IMR-90 (cell line): ENCODE data around the gene ASIC2. TPM values are rescaled to one million over a fixed set of nuclear protein-coding genes. Genes with fewer than 3 reads are reported as not detected.
A peak's percentile ranks its signal among the peaks of the same experiment; 100 is the strongest.

Source experiments
- ATAC-seq: fragments of 200-7000 bp; cut with Tn5 transposase; 2 replicates; pipeline ENCODE4 v1.9.1; 2020; ENCODE audit warnings: low read depth, mild to moderate bottlenecking, moderate library complexity
- BruUV-seq: library from RNA; stranded (reverse); fragments of 400-500 nt; replicated peaks from 2 replicates; lab custom pipeline; 2021; lab: Mats Ljungman, UMichigan
- CTCF ChIA-PET: fragments of 300-600 bp; formaldehyde crosslinking; extraction: SDS; loops from one replicate; lab custom pipeline; 2021; ENCODE audit warnings: antibody characterized with exemption; lab: Yijun Ruan, JAX
- POLR2A ChIA-PET: fragments of 300-600 bp; sonication (Branson Sonifier 250); formaldehyde crosslinking; loops from one replicate; lab custom pipeline; 2022; ENCODE audit warnings: antibody characterized with exemption; ENCODE audit not compliant: unreplicated experiment; lab: Charles Lee
- DNase-seq: peaks from one replicate; pipeline ENCODE4 v3.0.0; 2013
- H2AFZ ChIP-seq: replicated peaks from 2 replicates; pipeline ENCODE3; 2013; ENCODE audit warnings: low read length, mild to moderate bottlenecking; ENCODE audit not compliant: poor library complexity
- H2AK5ac ChIP-seq: 2 replicates; pipeline ENCODE4 v1.6.1; 2013; ENCODE audit warnings: low read depth, low read length, inconsistent platforms
- H2AK9ac ChIP-seq: replicated peaks from 2 replicates; pipeline ENCODE3; 2013; ENCODE audit warnings: mild to moderate bottlenecking, low read depth, low read length, moderate library complexity; ENCODE audit not compliant: poor library complexity
- H2BK120ac ChIP-seq: 2 replicates; pipeline ENCODE4 v1.6.1; 2013; ENCODE audit warnings: low read depth, low read length, inconsistent platforms
- H2BK15ac ChIP-seq: 3 replicates; pipeline ENCODE4 v1.6.1; 2013; ENCODE audit warnings: low read depth, low read length, inconsistent platforms
- H2BK20ac ChIP-seq: 2 replicates; pipeline ENCODE4 v1.6.1; 2013; ENCODE audit warnings: low read depth, mild to moderate bottlenecking, inconsistent platforms, low read length, moderate library complexity
- H2BK5ac ChIP-seq: 2 replicates; pipeline ENCODE4 v1.6.1; 2013; ENCODE audit warnings: mild to moderate bottlenecking, low read depth, low read length, inconsistent platforms; ENCODE audit not compliant: poor library complexity, severe bottlenecking
- H3K14ac ChIP-seq: replicated peaks from 2 replicates; pipeline ENCODE4 v1.6.1; 2013; ENCODE audit warnings: low read depth, low read length, inconsistent platforms
- H3K18ac ChIP-seq: 2 replicates; pipeline ENCODE4 v1.6.1; 2013; ENCODE audit warnings: low read depth, low read length, control low read depth
- H3K23ac ChIP-seq: 2 replicates; pipeline ENCODE4 v1.6.1; 2013; ENCODE audit warnings: low read depth, low read length, inconsistent platforms
- H3K27ac ChIP-seq: 2 replicates; pipeline ENCODE4 v1.5.1; 2013; ENCODE audit warnings: mild to moderate bottlenecking, control low read depth, low read length; ENCODE audit not compliant: insufficient read depth
- H3K27me3 ChIP-seq: 2 replicates; pipeline ENCODE4 v1.6.1; 2013; ENCODE audit warnings: low read length; ENCODE audit not compliant: control insufficient read depth, insufficient read depth
- H3K36me3 ChIP-seq: 2 replicates; pipeline ENCODE4 v1.6.1; 2013; ENCODE audit warnings: low read length, mixed read lengths; ENCODE audit not compliant: control insufficient read depth, insufficient read depth
- H3K4ac ChIP-seq: 2 replicates; pipeline ENCODE4 v1.6.1; 2013; ENCODE audit warnings: low read depth, low read length, inconsistent platforms
- H3K4me1 ChIP-seq: 2 replicates; pipeline ENCODE4 v1.6.1; 2013; ENCODE audit warnings: low read length, mixed read lengths; ENCODE audit not compliant: control insufficient read depth, insufficient read depth
- H3K4me2 ChIP-seq: 2 replicates; pipeline ENCODE4 v1.6.1; 2013; ENCODE audit warnings: low read depth, mild to moderate bottlenecking, control low read depth, low read length, moderate library complexity
- H3K4me3 ChIP-seq: 2 replicates; pipeline ENCODE4 v1.5.1; 2013; ENCODE audit warnings: low read depth, mild to moderate bottlenecking, control low read depth, low read length, moderate library complexity; ENCODE audit not compliant: insufficient read depth
- H3K56ac ChIP-seq: 2 replicates; pipeline ENCODE4 v1.6.1; 2013; ENCODE audit warnings: low read length, inconsistent platforms; ENCODE audit not compliant: insufficient read depth; ENCODE audit errors: extremely low read depth
- H3K79me1 ChIP-seq, 2 experiments: 2 replicates each; pipeline ENCODE4 v1.6.1; 2013; ENCODE audit warnings: low read length in 2 of 2, inconsistent platforms in 1 of 2, low read depth in 1 of 2
- H3K9ac ChIP-seq: 2 replicates; pipeline ENCODE4 v1.6.1; 2013; ENCODE audit warnings: low read depth, low read length, control low read depth
- H3K9me1 ChIP-seq: 2 replicates; pipeline ENCODE4 v1.6.1; 2013; ENCODE audit warnings: low read length, inconsistent platforms; ENCODE audit not compliant: insufficient read depth
- H3K9me3 ChIP-seq: 2 replicates; pipeline ENCODE4 v1.6.1; 2013; ENCODE audit warnings: low read length; ENCODE audit not compliant: control insufficient read depth, insufficient read depth
- H4K20me1 ChIP-seq: 2 replicates; pipeline ENCODE4 v1.6.1; 2013; ENCODE audit warnings: low read length, inconsistent platforms; ENCODE audit not compliant: insufficient read depth
- H4K5ac ChIP-seq: 2 replicates; pipeline ENCODE4 v1.6.1; 2013; ENCODE audit warnings: mild to moderate bottlenecking, low read depth, low read length, control low read depth
- H4K8ac ChIP-seq, 2 experiments: 2 replicates each; pipeline ENCODE4 v1.6.1; 2013; ENCODE audit warnings: low read depth in 2 of 2, low read length in 2 of 2, control low read depth in 1 of 2, inconsistent platforms in 1 of 2
- H4K91ac ChIP-seq: 2 replicates; pipeline ENCODE4 v1.6.1; 2013; ENCODE audit warnings: low read depth, low read length, inconsistent platforms; ENCODE audit not compliant: insufficient read depth
- BHLHE40 ChIP-seq: fragments of 150-350 bp; IDR thresholded peaks from 2 replicates; pipeline ENCODE4 v1.6.1; 2016; ENCODE audit warnings: mild to moderate bottlenecking, low read depth, low read length
- WGBS, 2 experiments: methylation state at CpG; one replicate each; pipeline versions ENCODE4 v1.1.5 to v1.1.7; 2013; ENCODE audit warnings: missing lambda C conversion rate in 2 of 2; ENCODE audit not compliant: insufficient read length in 1 of 2; ENCODE audit errors: extremely low coverage in 2 of 2; 5-methylcytosine and 5-hydroxymethylcytosine counted together
- dilution Hi-C: fragments of 300-500 bp; cut with HindIII; formaldehyde crosslinking; loops from one replicate; pipeline ENCODE4 v1.14.3; 2018; ENCODE audit warnings: low sequenced_read_pairs; ENCODE audit not compliant: unreplicated experiment
- in situ Hi-C: fragments of 300-500 bp; cut with MboI; formaldehyde crosslinking; loops from 3 replicates; pipeline ENCODE4 v1.14.3; 2019; ENCODE audit warnings: low sequenced_read_pairs, inconsistent platforms, mixed read lengths
- intact Hi-C: fragments of 100-400 bp; cut with micrococcal nuclease; formaldehyde crosslinking; loops from 2 replicates; pipeline ENCODE4 v1.10.0; 2022
- polyA plus RNA-seq, 3 experiments: library from polyadenylated mRNA; depleted of rRNA; stranded (reverse); fragments of >200 nt; gene quantifications; 2 replicates each; pipeline ENCODE4 v1.2.3, GENCODE V29; 2012; ENCODE audit warnings: low replicate concordance in 1 of 3
- total RNA-seq: library from RNA; depleted of rRNA; stranded (reverse); fragments of >200 nt; gene quantifications from 2 replicates; pipeline ENCODE4 v1.2.3, GENCODE V29; 2012

ASIC2 gene
- total and polyA plus RNA-seq, 2 of the 4 experiments (the other 2 are of a cell fraction): under 0.01 to 0.15 TPM

GRCh38 chr17:33227911-33228310 lies 65.2 kb downstream of the ASIC2 start:
- TF ChIP-seq BHLHE40: no peak
- H2BK120ac ChIP-seq: no peak overlapping the region
- H2BK5ac ChIP-seq: no peak overlapping the region
- no peaks in the 10 kb centered on the region for H4K20me1 ChIP-seq
- ATAC-seq: peak; percentile 60
- no peak overlapping the region for H4K91ac ChIP-seq
- intact Hi-C loops: loop anchor here (10.0 kb wide), 1 partner anchor 83 kb away; no protein-coding TSS in a partner anchor
- CTCF ChIA-PET: no interaction called here
- no peak overlapping the region for H3K18ac ChIP-seq
- no peak overlapping the region for H3K4ac ChIP-seq
- in situ Hi-C loops: no loop called here
- H3K36me3 ChIP-seq: no peaks in the 10 kb centered on the region
- WGBS, 2 experiments: 67% methylated on average over 3 of the region's 3 CpGs; no CpG with 5 or more reads in 1 of the 2 experiments
- H2AK5ac ChIP-seq: no peak overlapping the region
- H3K9ac ChIP-seq: no peak overlapping the region
- H3K27ac ChIP-seq: no peak overlapping the region
- no peak overlapping the region for H4K8ac ChIP-seq
- H2AFZ ChIP-seq: no peak overlapping the region
- no peaks in the 10 kb centered on the region; the same call in 1 of the 2 replicates for H3K9me1 ChIP-seq
- no peak overlapping the region for H3K56ac ChIP-seq
- H2BK15ac ChIP-seq: no peak overlapping the region
- no peak overlapping the region for H2BK20ac ChIP-seq
- no peaks in the 10 kb centered on the region for H3K4me1 ChIP-seq
- no peak for DNase-seq
- H4K5ac ChIP-seq: no peak overlapping the region
- no peaks in the 10 kb centered on the region for H3K79me1 ChIP-seq
- H3K27me3 ChIP-seq: 0 out of 2 replicates have a peak, but pooled peaks cover 2% of the 10 kb centered on the region
- no TSS peak for BruUV-seq
- H3K14ac ChIP-seq: no peak overlapping the region
- no peak overlapping the region for H3K23ac ChIP-seq
- no peak overlapping the region for H3K4me2 ChIP-seq
- POLR2A ChIA-PET: interaction anchor here (0.6 kb wide), 1 partner anchor 347 kb away, joined by 3 read pairs; no protein-coding TSS in a partner anchor
- H2AK9ac ChIP-seq: no peak overlapping the region
- H3K4me3 ChIP-seq: no peak overlapping the region
- no peaks in the 10 kb centered on the region for H3K9me3 ChIP-seq
- dilution Hi-C loops: no loop called here
